K562 (cell line): ENCODE measurements around the gene MYL10. TPM values are rescaled to one million over a fixed set of nuclear protein-coding genes. Genes with fewer than 3 reads are reported as not detected.

ENCODE experiments used
- BCOR ChIP-seq: fragments of 450-650 bp; IDR thresholded peaks from 2 replicates; pipeline ENCODE4 v1.6.1; 2016
- BHLHE40 ChIP-seq: IDR thresholded peaks from 2 replicates; pipeline ENCODE4 v1.6.1; 2011; ENCODE audit warnings: low read length, improper control_type of control experiment
- BRD4 ChIP-seq: fragments of 200-600 bp; sonication (generic); IDR thresholded peaks from 2 replicates; pipeline ENCODE4 v1.6.1; 2017; ENCODE audit warnings: inconsistent platforms
- CBX3 ChIP-seq, 2 experiments: IDR thresholded peaks; 1 replicate in 1 of 2; 2 replicates in 1 of 2; pipeline ENCODE4 v1.6.1; 2012; ENCODE audit warnings: inconsistent platforms in 2 of 2, low read length in 2 of 2, borderline replicate concordance in 1 of 2, control low read depth in 1 of 2
- CEBPB ChIP-seq: fragments of 450-650 bp; IDR thresholded peaks from 2 replicates; pipeline ENCODE4 v1.6.1; 2016; ENCODE audit warnings: missing genetic modification characterization, missing compliant biosample characterization
- DDX20 ChIP-seq: fragments of 450-650 bp; IDR thresholded peaks from 2 replicates; pipeline ENCODE4 v1.6.1; 2016; ENCODE audit warnings: missing genetic modification characterization, low read depth, mild to moderate bottlenecking, missing compliant biosample characterization, moderate library complexity
- E2F5 ChIP-seq: sonication (generic); formaldehyde crosslinking; IDR thresholded peaks from 2 replicates; pipeline ENCODE4 v1.8.0; 2022; ENCODE audit warnings: mild to moderate bottlenecking, missing genetic modification reagents
- ELF1 ChIP-seq: fragments of 200-800 bp; sonication (Bioruptor generic); IDR thresholded peaks from 2 replicates; pipeline ENCODE4 v1.6.1; 2016; ENCODE audit warnings: missing genetic modification characterization, missing compliant biosample characterization
- NKRF ChIP-seq: fragments of 450-650 bp; IDR thresholded peaks from 2 replicates; pipeline ENCODE4 v1.6.1; 2016; ENCODE audit warnings: borderline replicate concordance
- PURB ChIP-seq: sonication (generic); formaldehyde crosslinking; IDR thresholded peaks from 2 replicates; pipeline ENCODE4 v1.9.0; 2021; ENCODE audit warnings: low read depth, mild to moderate bottlenecking, missing genetic modification reagents
- THRAP3 ChIP-seq: fragments of 450-650 bp; IDR thresholded peaks from 2 replicates; pipeline ENCODE4 v1.6.1; 2016; ENCODE audit warnings: mild to moderate bottlenecking, inconsistent platforms, borderline replicate concordance
- TRIM28 ChIP-seq: fragments of 450-650 bp; IDR thresholded peaks from 2 replicates; pipeline ENCODE4 v1.6.1; 2017
- TSHZ1 ChIP-seq: fragments of 250-450 bp; sonication (Bioruptor Pico); IDR thresholded peaks from 2 replicates; pipeline ENCODE4 v1.4.0; 2020; ENCODE audit warnings: mild to moderate bottlenecking, moderate library complexity
- ZBTB12 ChIP-seq: fragments of 250-450 bp; sonication (Bioruptor Pico); IDR thresholded peaks from 2 replicates; pipeline ENCODE4 v1.4.0; 2020
- ZFP91 ChIP-seq: sonication (generic); formaldehyde crosslinking; IDR thresholded peaks from 2 replicates; pipeline ENCODE4 v1.8.0; 2022; ENCODE audit warnings: mild to moderate bottlenecking, missing genetic modification reagents
- ZNF124 ChIP-seq: sonication (generic); formaldehyde crosslinking; IDR thresholded peaks from 2 replicates; pipeline ENCODE4 v1.8.1; 2022; ENCODE audit warnings: missing genetic modification reagents
- ZNF280A ChIP-seq: fragments of 450-650 bp; IDR thresholded peaks from 2 replicates; pipeline ENCODE4 v1.6.1; 2018; ENCODE audit warnings: mild to moderate bottlenecking, low read depth; ENCODE audit not compliant: partially characterized antibody
- ZNF282 ChIP-seq: sonication (generic); formaldehyde crosslinking; IDR thresholded peaks from 2 replicates; pipeline ENCODE4 v1.8.1; 2023; ENCODE audit warnings: missing genetic modification reagents
- ZNF354B ChIP-seq: fragments of 250-450 bp; sonication (Bioruptor Pico); IDR thresholded peaks from 2 replicates; pipeline ENCODE4 v1.4.0; 2020
- ZNF583 ChIP-seq: fragments of 250-450 bp; sonication (Bioruptor Pico); IDR thresholded peaks from 2 replicates; pipeline ENCODE4 v1.4.0; 2020
- polyA plus RNA-seq, 8 experiments: library from polyadenylated mRNA; depleted of rRNA in 4 of 8; stranded (reverse) in 5 of 8; unstranded in 3 of 8; fragments of >200 nt; fragmentation: Nextera tagmentation in 2 of 8; fragmentation: Illumina TruSeq in 1 of 8; extraction: Ambion mirVana in 2 of 8; extraction: Trizol in 1 of 8; gene quantifications; 2 replicates each; pipeline versions ENCODE4 v1.2.1 to v1.2.3, GENCODE V29; 2011 to 2014; ENCODE audit warnings: inconsistent platforms in 1 of 8, missing spikeins in 1 of 8
- total RNA-seq, 7 experiments: library from RNA; depleted of rRNA in 6 of 7; stranded (reverse); fragments of >200 nt in 6 of 7; fragmentation: Illumina TruSeq in 2 of 7; extraction: Trizol in 2 of 7; gene quantifications; 2 replicates each; pipeline versions ENCODE4 v1.2.1 to v1.2.3, GENCODE V29; 2011 to 2021; ENCODE audit warnings: low replicate concordance in 1 of 7

Gene MYL10
- total and polyA plus RNA-seq, 9 of the 15 experiments (the other 6 are each of a cell fraction or from before 2014, with no cell fraction given), result not detected

- TF ChIP-seq ZNF583 (no peak), THRAP3 (no peak), TRIM28 (no peak), ZFP91 (CRISPR knock-in tag) (no peak), ZNF354B (no peak), PURB (CRISPR knock-in tag) (no peak), ZBTB12 (CRISPR knock-in tag) (no peak), BCOR (no peak), DDX20 (tag) (no peak), ZNF124 (CRISPR knock-in tag) (no peak), BRD4 (no peak), NKRF (no peak), CEBPB (tag) (peak; percentile 67), E2F5 (no peak), ZNF282 (CRISPR knock-in tag) (no peak), ZNF280A (peak; percentile 38), ELF1 (tag) (no peak), TSHZ1 (CRISPR knock-in tag) (no peak), CBX3 (IDR thresholded peaks at IDR 0.05; ENCODE audit: borderline replicate concordance in 1 of 2, low read length in 2 of 2) (peak in 1 of 2 experiments; percentile 53; a peak in 1 of 3 replicates), BHLHE40 (no peak)
These were observed 52.1 kb downstream of the MYL10 start (continued) for GRCh38 chr7:101576998-101577397.
